Activated CD4-positive, alpha-beta T cell treated with anti-CD3 and anti-CD28 coated beads, Interleukin-2, amount 10 ng/mL, durations not matched to agents 24 days and 14 days (primary cell): Measurements from ENCODE around the gene MYRF. TPM values are rescaled to one million over a fixed set of nuclear protein-coding genes. Genes with fewer than 3 reads are reported as not detected.

Source experiments
- DNase-seq: peaks from one replicate; pipeline ENCODE4 v3.0.0; 2022
- H3K27ac Mint-ChIP-seq: one replicate; pipeline ENCODE4 v1.8.0; 2022; ENCODE audit warnings: mild to moderate bottlenecking, mixed read lengths
- H3K27me3 Mint-ChIP-seq: one replicate; pipeline ENCODE4 v1.8.0; 2022; ENCODE audit warnings: mixed read lengths
- H3K36me3 Mint-ChIP-seq: one replicate; pipeline ENCODE4 v1.8.0; 2022; ENCODE audit warnings: low read depth, mild to moderate bottlenecking, mixed read lengths
- H3K4me1 Mint-ChIP-seq: one replicate; pipeline ENCODE4 v1.8.0; 2021; ENCODE audit warnings: mixed read lengths
- H3K4me3 Mint-ChIP-seq: one replicate; pipeline ENCODE4 v1.8.0; 2022; ENCODE audit warnings: mild to moderate bottlenecking, moderate library complexity, mixed read lengths
- H3K9me3 Mint-ChIP-seq: one replicate; pipeline ENCODE4 v1.8.0; 2021; ENCODE audit warnings: mixed read lengths
- intact Hi-C: fragments of 100-400 bp; cut with micrococcal nuclease; formaldehyde crosslinking; loops from one replicate; pipeline ENCODE4 v1.15.1; 2023
- total RNA-seq: library from RNA; stranded (reverse); gene quantifications from 2 replicates; pipeline ENCODE4 v1.2.3, GENCODE V29; 2022

Gene MYRF
- total RNA-seq, 1 donor from 2014 or later, result 1.2 TPM

DNA sequence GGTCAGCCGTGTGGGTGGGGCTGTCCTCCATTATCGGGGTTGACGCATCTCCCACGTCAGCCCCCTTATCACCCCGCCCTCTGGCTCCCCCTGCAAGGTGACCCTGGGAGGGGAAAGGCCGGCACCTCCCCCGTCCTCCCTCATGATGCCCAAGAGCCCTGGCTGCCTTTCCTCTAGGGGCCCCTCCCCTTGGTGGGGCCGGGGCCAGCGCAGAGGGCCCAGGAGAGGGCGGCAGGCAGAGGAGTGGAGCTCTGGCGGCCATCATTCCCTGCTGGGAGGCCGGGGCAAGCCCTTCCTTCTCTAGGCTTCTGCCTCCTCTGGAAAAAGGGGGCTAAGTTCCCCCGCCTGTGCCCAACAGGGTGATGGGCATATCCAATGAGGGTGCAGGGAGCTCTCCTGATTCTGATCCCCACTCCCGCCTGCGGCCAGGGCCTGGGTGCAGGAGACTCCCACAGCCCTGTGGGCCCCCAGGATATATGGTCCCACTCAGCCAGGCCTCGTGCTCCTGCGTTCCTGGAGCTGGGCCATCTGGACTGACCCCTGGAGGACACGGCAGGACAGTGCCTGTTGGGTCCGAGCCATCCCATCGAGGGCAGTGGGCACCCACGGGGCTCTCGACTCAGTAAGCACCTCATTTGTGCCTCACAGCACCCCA, 12.3 kb downstream of the MYRF start:
- H3K4me1 Mint-ChIP-seq, result no peaks in the 10 kb centered on the region
- intact Hi-C loops, result no loop called here

DNA sequence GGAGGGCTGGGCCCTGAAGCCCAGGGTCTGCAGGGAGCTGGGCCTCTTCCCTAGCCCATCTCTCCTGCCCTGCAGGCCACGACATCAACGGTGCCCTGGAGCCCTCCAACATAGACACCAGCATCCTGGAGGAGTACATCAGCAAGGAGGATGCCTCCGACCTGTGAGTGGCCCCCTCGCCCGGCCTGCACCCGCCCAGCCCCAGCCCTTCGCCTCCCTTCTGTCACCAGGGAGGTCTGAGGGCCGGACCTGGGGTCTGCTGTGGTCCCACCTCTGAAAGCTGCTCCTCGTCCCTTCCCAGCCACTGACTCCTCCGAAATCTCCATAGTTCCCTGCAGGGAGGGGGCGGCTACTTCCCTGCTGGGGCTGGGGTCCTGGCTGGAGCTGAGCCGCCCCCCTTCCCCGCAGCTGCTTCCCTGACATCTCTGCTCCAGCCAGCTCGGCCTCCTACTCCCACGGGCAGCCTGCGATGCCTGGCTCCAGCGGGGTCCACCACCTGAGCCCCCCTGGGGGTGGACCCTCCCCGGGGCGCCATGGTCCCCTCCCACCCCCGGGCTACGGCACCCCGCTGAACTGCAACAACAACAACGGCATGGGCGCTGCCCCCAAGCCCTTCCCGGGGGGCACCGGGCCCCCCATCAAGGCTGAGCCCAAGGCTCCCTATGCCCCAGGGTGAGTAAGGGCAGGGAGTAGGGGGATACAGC, 13.3 kb downstream of the MYRF start:
- H3K4me3 Mint-ChIP-seq, result no peak overlapping the region
- DNase-seq, result no peak
- no peaks in the 10 kb centered on the region for H3K36me3 Mint-ChIP-seq
- intact Hi-C loops, result no loop called here
- no peaks in the 10 kb centered on the region for H3K4me1 Mint-ChIP-seq
- H3K9me3 Mint-ChIP-seq, result no peaks in the 10 kb centered on the region
- H3K27me3 Mint-ChIP-seq, result peaks cover 3% of the 10 kb centered on the region
- H3K27ac Mint-ChIP-seq, result no peak overlapping the region

More for the DNA sequence above, 12.3 kb downstream of the MYRF start:
- no peaks in the 10 kb centered on the region for H3K36me3 Mint-ChIP-seq
- DNase-seq, result no peak
- H3K27ac Mint-ChIP-seq, result no peak overlapping the region
- no peak overlapping the region for H3K4me3 Mint-ChIP-seq
- peaks cover 3% of the 10 kb centered on the region for H3K27me3 Mint-ChIP-seq
- H3K9me3 Mint-ChIP-seq, result no peaks in the 10 kb centered on the region

DNA sequence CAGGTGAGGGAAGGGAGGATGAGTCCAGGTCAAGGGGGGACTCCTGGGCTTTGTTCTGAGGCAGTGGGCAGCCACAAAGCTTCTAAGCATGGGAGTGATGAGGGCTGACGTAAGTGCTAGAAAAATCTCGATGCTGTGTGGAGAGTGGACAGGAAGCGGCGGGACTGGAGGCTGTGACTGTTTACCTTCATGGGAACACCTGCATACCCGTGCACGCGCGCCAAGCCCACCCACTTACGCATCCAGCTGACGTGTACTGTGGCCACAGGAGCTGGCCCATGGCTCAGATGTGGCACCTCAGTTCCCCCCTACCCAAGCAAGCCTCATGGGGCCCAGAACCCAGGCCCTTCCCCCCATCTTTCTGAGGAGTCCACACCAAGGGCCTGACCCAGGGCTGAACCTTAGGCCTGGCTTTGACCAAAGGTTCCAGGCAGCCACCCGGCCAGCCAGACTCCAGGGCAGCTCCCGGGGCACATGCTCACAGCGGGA, 14.0 kb downstream of the MYRF start:
- Mint-ChIP-seq H3K27ac (no peak overlapping the region), H3K4me3 (no peak overlapping the region), H3K4me1 (peaks cover 2% of the 10 kb centered on the region), H3K9me3 (no peaks in the 10 kb centered on the region), H3K36me3 (no peaks in the 10 kb centered on the region), H3K27me3 (peaks cover 3% of the 10 kb centered on the region)
- no peak for DNase-seq
- intact Hi-C loops, result no loop called here

DNA sequence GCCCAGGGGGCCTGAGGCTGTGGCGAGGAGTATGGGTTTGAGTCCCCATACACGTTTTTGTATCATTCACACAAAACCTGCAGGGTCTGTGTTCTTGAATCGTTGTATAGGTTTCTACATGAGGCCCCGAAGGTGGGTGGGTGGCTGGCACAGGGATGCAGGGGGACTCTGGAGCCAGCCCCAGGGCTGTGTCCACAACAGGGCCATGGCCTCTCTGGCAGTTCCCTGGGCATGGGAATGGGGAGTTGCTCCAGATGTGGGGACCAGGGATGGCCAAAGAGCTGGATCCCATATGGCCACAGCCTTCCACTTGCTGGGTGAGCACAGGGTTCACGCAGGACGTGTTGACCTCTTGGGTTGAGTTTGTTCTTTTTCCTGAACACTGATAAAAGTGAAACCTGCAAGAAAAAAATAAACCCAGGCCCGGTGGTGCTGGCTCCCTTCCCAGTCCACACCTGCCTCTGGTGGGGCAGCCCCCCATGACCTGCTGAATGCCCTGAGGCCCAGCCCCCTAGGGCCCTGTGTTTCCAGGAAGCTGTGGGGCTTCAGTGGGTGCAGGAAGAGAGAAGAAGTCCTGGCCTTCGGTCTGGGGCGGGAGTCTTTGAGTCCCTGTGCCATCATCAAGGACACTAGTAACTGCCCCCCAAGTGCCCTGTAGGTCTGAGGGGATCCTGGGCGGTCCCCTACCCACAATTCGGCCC, 16.1 kb downstream of the MYRF start:
- Mint-ChIP-seq H3K36me3 (no peaks in the 10 kb centered on the region), H3K4me1 (peaks cover 2% of the 10 kb centered on the region), H3K4me3 (no peak overlapping the region), H3K9me3 (no peaks in the 10 kb centered on the region), H3K27me3 (no peaks in the 10 kb centered on the region), H3K27ac (no peak overlapping the region)
- DNase-seq, result no peak
- intact Hi-C loops, result no loop called here

DNA sequence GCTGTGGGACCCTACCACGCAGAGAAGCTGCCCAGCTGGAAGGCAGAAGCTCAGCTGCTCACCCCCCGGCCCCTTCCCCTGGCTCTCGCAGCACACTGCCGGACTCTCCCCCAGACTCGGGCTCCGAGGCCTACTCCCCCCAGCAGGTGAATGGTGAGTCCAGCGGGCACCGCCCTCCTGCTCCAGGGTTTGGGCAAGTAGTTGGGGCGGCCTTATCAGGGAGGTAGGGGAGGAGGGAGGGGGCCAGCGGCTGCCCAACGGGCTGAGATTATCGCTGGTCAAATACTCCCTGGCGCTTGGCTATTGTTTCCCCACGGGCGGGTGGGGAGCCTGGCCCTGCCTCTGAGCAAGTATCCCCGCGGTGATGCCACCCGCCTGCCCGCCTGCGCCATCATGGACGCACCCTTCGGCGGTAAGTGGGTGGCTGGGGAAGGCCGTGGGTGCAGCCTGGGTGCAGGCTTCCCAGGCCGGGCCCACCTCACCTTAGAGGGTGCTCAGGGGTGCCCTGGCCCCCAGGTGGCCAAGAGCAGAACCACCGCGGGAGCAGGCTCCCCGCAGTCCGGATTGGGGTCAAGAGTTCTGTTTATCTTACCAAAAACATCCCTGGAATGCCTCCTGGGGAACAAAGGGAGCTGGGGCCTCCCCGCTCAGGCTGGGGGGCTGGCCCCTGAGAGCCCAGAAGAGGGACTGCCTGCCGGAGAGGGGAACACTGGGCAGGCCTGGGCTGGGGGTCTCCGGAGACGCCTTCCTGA, 16.9 kb downstream of the MYRF start:
- H3K27ac Mint-ChIP-seq, result no peak overlapping the region
- H3K9me3 Mint-ChIP-seq, result no peaks in the 10 kb centered on the region
- H3K27me3 Mint-ChIP-seq, result no peaks in the 10 kb centered on the region
- no peaks in the 10 kb centered on the region for H3K36me3 Mint-ChIP-seq
- H3K4me1 Mint-ChIP-seq, result peaks cover 2% of the 10 kb centered on the region
- H3K4me3 Mint-ChIP-seq, result no peak overlapping the region
- DNase-seq, result no peak
- intact Hi-C loops, result no loop called here

DNA sequence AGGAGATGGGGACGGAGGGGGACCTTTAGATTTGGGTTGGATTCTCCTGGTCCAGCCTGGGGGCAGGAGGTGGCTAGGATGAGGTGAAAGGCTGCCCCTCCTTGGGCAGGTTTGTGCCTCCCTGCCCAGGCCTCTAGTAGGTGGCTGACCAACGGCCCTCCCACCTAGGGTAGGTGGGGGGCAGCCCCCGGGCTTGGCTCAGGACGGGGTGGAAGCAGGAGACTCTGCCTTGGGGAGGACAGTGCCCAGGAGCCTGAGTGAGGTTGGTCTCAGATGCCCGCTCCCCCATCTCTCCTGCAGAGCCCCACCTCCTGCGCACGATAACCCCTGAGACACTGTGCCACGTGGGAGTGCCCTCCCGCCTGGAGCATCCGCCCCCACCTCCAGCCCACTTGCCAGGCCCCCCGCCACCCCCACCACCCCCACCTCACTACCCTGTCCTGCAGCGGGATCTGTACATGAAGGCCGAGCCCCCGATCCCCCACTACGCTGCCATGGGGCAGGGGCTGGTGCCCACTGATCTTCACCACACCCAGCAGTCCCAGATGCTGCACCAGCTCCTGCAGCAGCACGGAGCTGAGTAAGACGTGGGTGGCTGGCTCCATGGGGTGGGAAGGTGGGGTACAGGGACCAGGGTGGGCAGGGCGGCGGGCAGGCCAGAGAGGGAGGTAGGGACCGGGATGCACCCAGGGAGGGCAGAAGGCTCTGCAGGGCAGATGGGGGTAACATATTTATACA, 17.7 kb downstream of the MYRF start:
- Mint-ChIP-seq H3K36me3 (no peaks in the 10 kb centered on the region), H3K9me3 (no peaks in the 10 kb centered on the region), H3K4me3 (no peak overlapping the region), H3K4me1 (peaks cover 2% of the 10 kb centered on the region), H3K27ac (no peak overlapping the region), H3K27me3 (no peaks in the 10 kb centered on the region)
- DNase-seq, result no peak
- intact Hi-C loops, result no loop called here

DNA sequence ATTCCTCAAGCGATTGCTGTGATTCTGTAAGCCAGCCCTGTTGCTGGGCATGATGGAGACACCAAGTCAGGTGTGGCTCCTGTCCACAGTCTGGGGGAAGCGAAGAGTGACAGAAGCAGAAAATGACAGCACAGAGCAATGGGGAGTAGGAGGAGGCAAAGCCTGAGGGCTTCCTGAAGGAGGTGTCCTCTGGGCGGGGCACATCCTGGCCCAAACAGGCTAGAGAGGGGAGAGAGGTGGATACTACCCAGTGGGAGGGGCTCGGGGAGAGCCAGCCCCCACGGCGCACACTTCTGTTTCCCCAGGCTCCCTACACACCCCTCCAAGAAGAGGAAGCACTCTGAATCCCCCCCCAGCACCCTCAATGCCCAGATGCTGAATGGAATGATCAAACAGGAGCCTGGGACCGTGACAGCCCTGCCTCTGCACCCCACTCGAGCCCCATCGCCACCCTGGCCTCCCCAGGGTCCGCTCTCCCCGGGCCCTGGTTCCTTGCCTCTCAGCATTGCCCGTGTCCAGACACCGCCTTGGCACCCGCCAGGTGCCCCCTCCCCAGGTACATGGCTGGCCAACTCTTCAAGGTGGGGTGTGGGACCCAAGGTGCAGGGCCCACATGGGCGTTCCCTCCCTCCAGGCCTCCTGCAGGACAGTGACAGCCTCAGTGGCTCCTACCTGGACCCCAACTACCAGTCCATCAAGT, 18.9 kb downstream of the MYRF start:
- no peak overlapping the region for H3K27ac Mint-ChIP-seq
- no peak for DNase-seq
- intact Hi-C loops, result no loop called here

DNA sequence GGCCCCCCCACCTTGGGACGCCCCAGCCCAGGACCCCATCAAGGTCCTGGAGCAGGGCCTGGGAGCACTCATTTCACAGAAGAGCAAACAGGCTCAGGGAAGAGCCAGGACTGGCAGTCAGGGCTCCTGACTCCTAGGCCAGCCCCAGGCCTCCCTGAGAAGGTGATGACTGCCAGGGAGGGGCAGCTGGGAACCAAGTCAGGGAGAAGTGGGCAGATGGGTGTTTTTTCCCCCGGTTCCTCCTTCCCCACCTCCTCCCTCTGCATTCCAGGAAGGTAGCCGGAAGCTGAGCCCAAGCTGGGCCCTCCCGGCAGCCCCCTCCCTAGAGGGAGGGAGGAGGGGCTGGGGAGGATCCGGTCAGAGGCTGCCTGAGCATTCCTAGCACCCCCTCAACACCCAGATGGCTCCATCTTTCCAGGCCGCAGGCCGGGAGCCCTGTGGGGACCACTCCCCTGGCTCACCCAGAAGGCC, 19.6 kb downstream of the MYRF start:
- Mint-ChIP-seq H3K27me3 (no peaks in the 10 kb centered on the region), H3K4me1 (peaks cover 10% of the 10 kb centered on the region), H3K4me3 (no peak overlapping the region), H3K27ac (no peak overlapping the region), H3K9me3 (no peaks in the 10 kb centered on the region), H3K36me3 (no peaks in the 10 kb centered on the region)
- no peak for DNase-seq
- intact Hi-C loops, result no loop called here

More for the DNA sequence above, 18.9 kb downstream of the MYRF start:
- Mint-ChIP-seq H3K4me1 (peaks cover 5% of the 10 kb centered on the region), H3K27me3 (no peaks in the 10 kb centered on the region), H3K9me3 (no peaks in the 10 kb centered on the region), H3K4me3 (no peak overlapping the region), H3K36me3 (no peaks in the 10 kb centered on the region)

DNA sequence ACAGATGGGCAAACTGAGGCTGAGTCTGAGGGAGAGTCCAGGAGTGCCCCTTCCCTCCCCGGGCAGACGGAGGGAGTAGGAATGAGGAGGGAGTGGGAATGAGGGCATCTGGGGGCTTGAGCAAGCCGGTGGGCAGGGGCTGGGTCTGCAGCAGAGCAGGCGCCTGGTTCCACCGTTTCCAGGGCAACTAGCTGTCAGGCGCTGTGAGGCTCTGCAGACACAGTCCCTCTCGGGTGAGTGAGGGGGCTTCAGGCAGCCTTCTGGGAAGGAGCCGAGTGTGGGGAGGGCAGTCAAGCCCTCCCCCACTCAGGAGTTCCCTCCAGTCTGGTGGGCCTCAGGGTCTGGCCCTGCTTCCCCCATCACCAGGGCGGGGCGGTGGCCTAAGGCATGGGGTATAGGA, 20.9 kb downstream of the MYRF start:
- intact Hi-C loops, result no loop called here
- H3K27ac Mint-ChIP-seq, result no peak overlapping the region
- no peak for DNase-seq

DNA sequence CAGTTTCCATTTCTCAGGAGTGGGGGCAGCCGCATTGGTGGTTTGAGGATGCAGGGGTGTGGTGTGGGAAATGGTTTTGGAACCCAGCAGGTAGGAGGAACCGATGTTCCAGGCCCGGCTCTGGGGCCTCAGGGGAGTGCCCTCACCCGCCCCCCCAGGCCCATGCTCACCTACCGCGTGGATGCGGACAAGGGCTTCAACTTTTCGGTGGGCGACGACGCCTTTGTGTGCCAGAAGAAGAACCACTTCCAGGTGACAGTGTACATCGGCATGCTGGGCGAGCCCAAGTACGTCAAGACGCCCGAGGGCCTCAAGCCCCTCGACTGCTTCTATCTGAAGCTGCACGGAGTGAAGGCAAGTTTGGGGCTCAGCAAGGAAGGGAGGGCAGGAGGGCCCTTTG, 21.4 kb downstream of the MYRF start:
- Mint-ChIP-seq H3K9me3 (no peaks in the 10 kb centered on the region), H3K36me3 (no peaks in the 10 kb centered on the region), H3K4me1 (peaks cover 15% of the 10 kb centered on the region), H3K4me3 (no peak overlapping the region), H3K27ac (no peak overlapping the region), H3K27me3 (no peaks in the 10 kb centered on the region)
- intact Hi-C loops, result no loop called here
- DNase-seq, result no peak

More for the DNA sequence above, 20.9 kb downstream of the MYRF start:
- Mint-ChIP-seq H3K36me3 (no peaks in the 10 kb centered on the region), H3K4me3 (no peak overlapping the region), H3K27me3 (no peaks in the 10 kb centered on the region), H3K4me1 (peaks cover 15% of the 10 kb centered on the region), H3K9me3 (no peaks in the 10 kb centered on the region)

DNA sequence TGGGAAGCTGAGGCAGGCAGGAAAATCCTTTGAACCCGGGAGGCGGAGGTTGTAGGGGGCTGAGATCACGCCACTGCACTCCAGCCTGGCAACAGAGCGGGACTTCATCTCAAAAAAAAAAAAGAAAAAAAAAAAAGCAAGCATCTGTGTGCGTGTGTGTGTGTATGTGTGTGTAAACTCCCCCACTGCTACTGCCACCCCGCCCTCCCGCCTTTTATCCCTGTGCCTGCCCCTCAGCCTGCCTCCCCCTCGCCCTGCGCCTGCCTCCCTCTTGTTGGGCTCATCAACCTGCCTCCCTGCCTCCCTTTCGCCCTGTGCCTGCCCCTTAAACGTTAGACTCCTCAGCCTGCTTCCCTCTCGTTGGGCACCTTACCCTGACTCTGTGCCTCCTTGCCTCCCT, 22.0 kb downstream of the MYRF start:
- no peak overlapping the region for H3K4me3 Mint-ChIP-seq
- DNase-seq, result no peak
- H3K27me3 Mint-ChIP-seq, result no peaks in the 10 kb centered on the region
- no peaks in the 10 kb centered on the region for H3K9me3 Mint-ChIP-seq
- H3K4me1 Mint-ChIP-seq, result peaks cover 15% of the 10 kb centered on the region
- H3K27ac Mint-ChIP-seq, result no peak overlapping the region
- intact Hi-C loops, result no loop called here
- no peaks in the 10 kb centered on the region for H3K36me3 Mint-ChIP-seq

DNA sequence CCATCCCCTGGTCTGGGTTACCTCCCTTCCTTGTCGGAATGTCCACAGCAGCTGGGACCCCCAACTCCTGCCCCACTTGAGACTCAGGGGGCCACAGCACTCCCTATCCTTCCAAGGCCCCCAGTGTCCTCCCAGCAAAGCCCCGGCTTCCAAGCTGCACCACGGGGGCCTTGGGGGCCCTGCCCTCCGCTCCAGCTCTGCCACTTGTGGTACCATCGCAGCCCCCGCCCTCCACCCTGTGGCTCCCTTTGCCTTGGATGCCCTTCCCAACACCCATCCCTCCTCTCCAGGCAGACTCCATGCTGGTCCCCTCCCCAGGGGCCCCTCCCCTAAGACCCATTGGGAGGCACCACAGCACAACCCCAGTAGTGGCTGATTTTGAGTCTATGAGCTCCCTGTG, 22.7 kb downstream of the MYRF start:
- H3K27me3 Mint-ChIP-seq, result no peaks in the 10 kb centered on the region
- intact Hi-C loops, result no loop called here
- no peak overlapping the region for H3K27ac Mint-ChIP-seq
- H3K9me3 Mint-ChIP-seq, result no peaks in the 10 kb centered on the region
- DNase-seq, result peak; percentile 56
- no peaks in the 10 kb centered on the region for H3K36me3 Mint-ChIP-seq
- H3K4me1 Mint-ChIP-seq, result peaks cover 15% of the 10 kb centered on the region
- no peak overlapping the region for H3K4me3 Mint-ChIP-seq
